K562 (cell line): ENCODE measurements around the gene COL15A1. TPM values are rescaled to one million over a fixed set of nuclear protein-coding genes. Genes with fewer than 3 reads are reported as not detected.

Experiments
- polyA plus RNA-seq, 8 experiments: library from polyadenylated mRNA; depleted of rRNA in 4 of 8; stranded (reverse) in 5 of 8; unstranded in 3 of 8; fragments of >200 nt; fragmentation: Nextera tagmentation in 2 of 8; fragmentation: Illumina TruSeq in 1 of 8; extraction: Ambion mirVana in 2 of 8; extraction: Trizol in 1 of 8; gene quantifications; 2 replicates each; pipeline versions ENCODE4 v1.2.1 to v1.2.3, GENCODE V29; 2011 to 2014; ENCODE audit warnings: inconsistent platforms in 1 of 8, missing spikeins in 1 of 8
- total RNA-seq, 7 experiments: library from RNA; depleted of rRNA in 6 of 7; stranded (reverse); fragments of >200 nt in 6 of 7; fragmentation: Illumina TruSeq in 2 of 7; extraction: Trizol in 2 of 7; gene quantifications; 2 replicates each; pipeline versions ENCODE4 v1.2.1 to v1.2.3, GENCODE V29; 2011 to 2021; ENCODE audit warnings: low replicate concordance in 1 of 7
- TF ChIP-seq, protein P1 (sequence below), 2 experiments: fragments of 450-650 bp; formaldehyde crosslinking in 1 of 2; IDR thresholded peaks; 2 replicates each; pipeline versions ENCODE4 v1.4.0 to v1.6.1; 2014 to 2020; ENCODE audit warnings: mild to moderate bottlenecking in 2 of 2, borderline replicate concordance in 1 of 2, low read depth in 1 of 2
- TF ChIP-seq, protein P2 (sequence below): fragments of 450-650 bp; IDR thresholded peaks from 2 replicates; pipeline ENCODE4 v1.6.1; 2016; ENCODE audit warnings: missing biosample characterization, missing genetic modification characterization
- TF ChIP-seq, protein P3 (sequence below): fragments of 450-650 bp; IDR thresholded peaks from 2 replicates; pipeline ENCODE4 v1.6.1; 2016; ENCODE audit warnings: mild to moderate bottlenecking, moderate library complexity

COL15A1 gene
- total and polyA plus RNA-seq, 9 of the 15 experiments (the other 6 are each of a cell fraction or from before 2014, with no cell fraction given), result 0.46 to 5.1 (median 2.6) TPM

DNA sequence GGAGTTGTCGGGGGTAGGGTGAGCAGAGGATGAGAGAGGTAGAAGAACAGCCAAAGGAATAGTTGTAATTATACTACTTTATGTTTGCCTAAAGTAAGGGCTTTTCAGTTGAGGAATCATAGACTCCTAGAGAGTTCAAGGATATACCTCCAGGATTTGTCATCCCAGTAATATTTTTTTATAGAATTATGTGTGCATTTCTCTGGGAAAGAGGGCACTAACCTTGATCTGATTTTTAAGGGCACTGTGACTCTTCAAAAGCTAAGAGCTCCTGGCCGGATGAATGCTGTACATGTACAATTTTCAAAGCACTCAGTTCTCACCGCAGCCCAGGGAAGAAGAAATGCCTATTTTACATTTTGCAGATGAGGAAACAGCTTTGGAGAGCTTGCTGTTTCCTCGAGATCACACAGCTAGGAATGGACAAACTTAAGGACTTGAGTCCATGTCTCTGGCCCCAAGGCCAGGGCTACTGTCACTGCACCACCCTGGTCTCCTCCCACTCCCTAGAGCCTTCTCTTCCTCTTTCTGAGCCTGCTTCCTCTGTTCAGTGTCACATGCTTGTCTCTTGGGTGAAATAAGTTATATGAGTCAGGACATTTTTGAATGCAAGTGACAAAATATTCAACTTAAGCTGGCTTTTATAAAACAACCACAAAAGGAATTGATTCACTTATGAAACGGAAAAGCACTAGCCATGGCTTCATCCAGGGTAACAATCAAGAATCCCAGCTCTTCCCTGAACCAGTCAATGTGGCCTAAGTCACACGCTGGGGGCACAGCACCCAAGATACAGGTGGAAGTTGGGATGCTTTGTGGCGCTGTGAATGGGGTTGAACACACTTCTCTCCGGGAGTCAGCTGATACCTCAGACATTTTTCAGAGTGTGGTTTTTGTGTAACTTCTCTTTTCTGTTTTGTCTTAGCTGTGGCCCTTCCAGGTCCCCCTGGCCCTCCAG, 115.5 kb downstream of the COL15A1 start (continued):
- TF ChIP-seq, protein P1, sequence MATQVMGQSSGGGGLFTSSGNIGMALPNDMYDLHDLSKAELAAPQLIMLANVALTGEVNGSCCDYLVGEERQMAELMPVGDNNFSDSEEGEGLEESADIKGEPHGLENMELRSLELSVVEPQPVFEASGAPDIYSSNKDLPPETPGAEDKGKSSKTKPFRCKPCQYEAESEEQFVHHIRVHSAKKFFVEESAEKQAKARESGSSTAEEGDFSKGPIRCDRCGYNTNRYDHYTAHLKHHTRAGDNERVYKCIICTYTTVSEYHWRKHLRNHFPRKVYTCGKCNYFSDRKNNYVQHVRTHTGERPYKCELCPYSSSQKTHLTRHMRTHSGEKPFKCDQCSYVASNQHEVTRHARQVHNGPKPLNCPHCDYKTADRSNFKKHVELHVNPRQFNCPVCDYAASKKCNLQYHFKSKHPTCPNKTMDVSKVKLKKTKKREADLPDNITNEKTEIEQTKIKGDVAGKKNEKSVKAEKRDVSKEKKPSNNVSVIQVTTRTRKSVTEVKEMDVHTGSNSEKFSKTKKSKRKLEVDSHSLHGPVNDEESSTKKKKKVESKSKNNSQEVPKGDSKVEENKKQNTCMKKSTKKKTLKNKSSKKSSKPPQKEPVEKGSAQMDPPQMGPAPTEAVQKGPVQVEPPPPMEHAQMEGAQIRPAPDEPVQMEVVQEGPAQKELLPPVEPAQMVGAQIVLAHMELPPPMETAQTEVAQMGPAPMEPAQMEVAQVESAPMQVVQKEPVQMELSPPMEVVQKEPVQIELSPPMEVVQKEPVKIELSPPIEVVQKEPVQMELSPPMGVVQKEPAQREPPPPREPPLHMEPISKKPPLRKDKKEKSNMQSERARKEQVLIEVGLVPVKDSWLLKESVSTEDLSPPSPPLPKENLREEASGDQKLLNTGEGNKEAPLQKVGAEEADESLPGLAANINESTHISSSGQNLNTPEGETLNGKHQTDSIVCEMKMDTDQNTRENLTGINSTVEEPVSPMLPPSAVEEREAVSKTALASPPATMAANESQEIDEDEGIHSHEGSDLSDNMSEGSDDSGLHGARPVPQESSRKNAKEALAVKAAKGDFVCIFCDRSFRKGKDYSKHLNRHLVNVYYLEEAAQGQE (IDR thresholded peaks at IDR 0.05; ENCODE audit: borderline replicate concordance), result no peak
- TF ChIP-seq, protein P1 (CRISPR knock-in tag; IDR thresholded peaks at IDR 0.05; ENCODE audit: low read depth), result no peak
- TF ChIP-seq, protein P2, sequence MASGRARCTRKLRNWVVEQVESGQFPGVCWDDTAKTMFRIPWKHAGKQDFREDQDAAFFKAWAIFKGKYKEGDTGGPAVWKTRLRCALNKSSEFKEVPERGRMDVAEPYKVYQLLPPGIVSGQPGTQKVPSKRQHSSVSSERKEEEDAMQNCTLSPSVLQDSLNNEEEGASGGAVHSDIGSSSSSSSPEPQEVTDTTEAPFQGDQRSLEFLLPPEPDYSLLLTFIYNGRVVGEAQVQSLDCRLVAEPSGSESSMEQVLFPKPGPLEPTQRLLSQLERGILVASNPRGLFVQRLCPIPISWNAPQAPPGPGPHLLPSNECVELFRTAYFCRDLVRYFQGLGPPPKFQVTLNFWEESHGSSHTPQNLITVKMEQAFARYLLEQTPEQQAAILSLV (tag), result no peak
- TF ChIP-seq, protein P3, sequence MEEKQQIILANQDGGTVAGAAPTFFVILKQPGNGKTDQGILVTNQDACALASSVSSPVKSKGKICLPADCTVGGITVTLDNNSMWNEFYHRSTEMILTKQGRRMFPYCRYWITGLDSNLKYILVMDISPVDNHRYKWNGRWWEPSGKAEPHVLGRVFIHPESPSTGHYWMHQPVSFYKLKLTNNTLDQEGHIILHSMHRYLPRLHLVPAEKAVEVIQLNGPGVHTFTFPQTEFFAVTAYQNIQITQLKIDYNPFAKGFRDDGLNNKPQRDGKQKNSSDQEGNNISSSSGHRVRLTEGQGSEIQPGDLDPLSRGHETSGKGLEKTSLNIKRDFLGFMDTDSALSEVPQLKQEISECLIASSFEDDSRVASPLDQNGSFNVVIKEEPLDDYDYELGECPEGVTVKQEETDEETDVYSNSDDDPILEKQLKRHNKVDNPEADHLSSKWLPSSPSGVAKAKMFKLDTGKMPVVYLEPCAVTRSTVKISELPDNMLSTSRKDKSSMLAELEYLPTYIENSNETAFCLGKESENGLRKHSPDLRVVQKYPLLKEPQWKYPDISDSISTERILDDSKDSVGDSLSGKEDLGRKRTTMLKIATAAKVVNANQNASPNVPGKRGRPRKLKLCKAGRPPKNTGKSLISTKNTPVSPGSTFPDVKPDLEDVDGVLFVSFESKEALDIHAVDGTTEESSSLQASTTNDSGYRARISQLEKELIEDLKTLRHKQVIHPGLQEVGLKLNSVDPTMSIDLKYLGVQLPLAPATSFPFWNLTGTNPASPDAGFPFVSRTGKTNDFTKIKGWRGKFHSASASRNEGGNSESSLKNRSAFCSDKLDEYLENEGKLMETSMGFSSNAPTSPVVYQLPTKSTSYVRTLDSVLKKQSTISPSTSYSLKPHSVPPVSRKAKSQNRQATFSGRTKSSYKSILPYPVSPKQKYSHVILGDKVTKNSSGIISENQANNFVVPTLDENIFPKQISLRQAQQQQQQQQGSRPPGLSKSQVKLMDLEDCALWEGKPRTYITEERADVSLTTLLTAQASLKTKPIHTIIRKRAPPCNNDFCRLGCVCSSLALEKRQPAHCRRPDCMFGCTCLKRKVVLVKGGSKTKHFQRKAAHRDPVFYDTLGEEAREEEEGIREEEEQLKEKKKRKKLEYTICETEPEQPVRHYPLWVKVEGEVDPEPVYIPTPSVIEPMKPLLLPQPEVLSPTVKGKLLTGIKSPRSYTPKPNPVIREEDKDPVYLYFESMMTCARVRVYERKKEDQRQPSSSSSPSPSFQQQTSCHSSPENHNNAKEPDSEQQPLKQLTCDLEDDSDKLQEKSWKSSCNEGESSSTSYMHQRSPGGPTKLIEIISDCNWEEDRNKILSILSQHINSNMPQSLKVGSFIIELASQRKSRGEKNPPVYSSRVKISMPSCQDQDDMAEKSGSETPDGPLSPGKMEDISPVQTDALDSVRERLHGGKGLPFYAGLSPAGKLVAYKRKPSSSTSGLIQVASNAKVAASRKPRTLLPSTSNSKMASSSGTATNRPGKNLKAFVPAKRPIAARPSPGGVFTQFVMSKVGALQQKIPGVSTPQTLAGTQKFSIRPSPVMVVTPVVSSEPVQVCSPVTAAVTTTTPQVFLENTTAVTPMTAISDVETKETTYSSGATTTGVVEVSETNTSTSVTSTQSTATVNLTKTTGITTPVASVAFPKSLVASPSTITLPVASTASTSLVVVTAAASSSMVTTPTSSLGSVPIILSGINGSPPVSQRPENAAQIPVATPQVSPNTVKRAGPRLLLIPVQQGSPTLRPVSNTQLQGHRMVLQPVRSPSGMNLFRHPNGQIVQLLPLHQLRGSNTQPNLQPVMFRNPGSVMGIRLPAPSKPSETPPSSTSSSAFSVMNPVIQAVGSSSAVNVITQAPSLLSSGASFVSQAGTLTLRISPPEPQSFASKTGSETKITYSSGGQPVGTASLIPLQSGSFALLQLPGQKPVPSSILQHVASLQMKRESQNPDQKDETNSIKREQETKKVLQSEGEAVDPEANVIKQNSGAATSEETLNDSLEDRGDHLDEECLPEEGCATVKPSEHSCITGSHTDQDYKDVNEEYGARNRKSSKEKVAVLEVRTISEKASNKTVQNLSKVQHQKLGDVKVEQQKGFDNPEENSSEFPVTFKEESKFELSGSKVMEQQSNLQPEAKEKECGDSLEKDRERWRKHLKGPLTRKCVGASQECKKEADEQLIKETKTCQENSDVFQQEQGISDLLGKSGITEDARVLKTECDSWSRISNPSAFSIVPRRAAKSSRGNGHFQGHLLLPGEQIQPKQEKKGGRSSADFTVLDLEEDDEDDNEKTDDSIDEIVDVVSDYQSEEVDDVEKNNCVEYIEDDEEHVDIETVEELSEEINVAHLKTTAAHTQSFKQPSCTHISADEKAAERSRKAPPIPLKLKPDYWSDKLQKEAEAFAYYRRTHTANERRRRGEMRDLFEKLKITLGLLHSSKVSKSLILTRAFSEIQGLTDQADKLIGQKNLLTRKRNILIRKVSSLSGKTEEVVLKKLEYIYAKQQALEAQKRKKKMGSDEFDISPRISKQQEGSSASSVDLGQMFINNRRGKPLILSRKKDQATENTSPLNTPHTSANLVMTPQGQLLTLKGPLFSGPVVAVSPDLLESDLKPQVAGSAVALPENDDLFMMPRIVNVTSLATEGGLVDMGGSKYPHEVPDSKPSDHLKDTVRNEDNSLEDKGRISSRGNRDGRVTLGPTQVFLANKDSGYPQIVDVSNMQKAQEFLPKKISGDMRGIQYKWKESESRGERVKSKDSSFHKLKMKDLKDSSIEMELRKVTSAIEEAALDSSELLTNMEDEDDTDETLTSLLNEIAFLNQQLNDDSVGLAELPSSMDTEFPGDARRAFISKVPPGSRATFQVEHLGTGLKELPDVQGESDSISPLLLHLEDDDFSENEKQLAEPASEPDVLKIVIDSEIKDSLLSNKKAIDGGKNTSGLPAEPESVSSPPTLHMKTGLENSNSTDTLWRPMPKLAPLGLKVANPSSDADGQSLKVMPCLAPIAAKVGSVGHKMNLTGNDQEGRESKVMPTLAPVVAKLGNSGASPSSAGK, result peak; percentile 78
